Heart right ventricle (tissue), 16 donors: ENCODE measurements around the gene PDE3A. TPM values are rescaled to one million over a fixed set of nuclear protein-coding genes. Genes with fewer than 3 reads are reported as not detected.

Source experiments
- ATAC-seq, 8 donors: fragments of 200-7000 bp; cut with Tn5 transposase; one replicate each; pipeline ENCODE4 v1.9.1; 2020; ENCODE audit warnings: mild to moderate bottlenecking in 8 of 8, moderate library complexity in 8 of 8, moderate number of reproducible peaks in 1 of 8
- DNase-seq, 2 donors: peaks; one replicate each; pipeline ENCODE4 v3.0.0-alpha.2; 2020
- H3K27ac ChIP-seq, 10 donors: fragments of 200-600 bp; sonication (generic) in 2 of 10; one replicate each; pipeline versions ENCODE4 v1.5.0 to v1.8.0; 2020 to 2022; ENCODE audit warnings: mild to moderate bottlenecking in 3 of 10
- H3K27me3 ChIP-seq, 7 donors: fragments of 200-600 bp; one replicate each; pipeline ENCODE4 v1.8.0; 2021 to 2022; ENCODE audit warnings: mild to moderate bottlenecking in 2 of 7
- H3K36me3 ChIP-seq, 9 donors: fragments of 200-600 bp; sonication (generic) in 1 of 9; one replicate each; pipeline versions ENCODE4 v1.5.0 to v1.8.0; 2020 to 2022; ENCODE audit warnings: mild to moderate bottlenecking in 2 of 9
- H3K4me1 ChIP-seq, 9 donors: fragments of 200-600 bp; sonication (generic) in 1 of 9; one replicate each; pipeline versions ENCODE4 v1.5.0 to v1.8.0; 2020 to 2022; ENCODE audit warnings: mild to moderate bottlenecking in 4 of 9
- H3K4me3 ChIP-seq, 10 donors: fragments of 200-600 bp; sonication (generic) in 2 of 10; one replicate each; pipeline versions ENCODE4 v1.5.0 to v1.8.0; 2020 to 2022; ENCODE audit warnings: mild to moderate bottlenecking in 7 of 10, moderate library complexity in 2 of 10
- H3K9me3 ChIP-seq, 11 donors: fragments of 200-600 bp in 10 of 11; sonication (generic) in 2 of 11; one replicate each; pipeline versions ENCODE4 v1.5.0 to v1.8.0; 2013 to 2022; ENCODE audit warnings: mild to moderate bottlenecking in 2 of 11, control low read depth in 1 of 11, moderate library complexity in 1 of 11
- WGBS, 2 donors: extraction: QIAGEN DNeasy Blood & Tissue Kit; methylation state at CpG; one replicate each; pipeline ENCODE4 v1.1.7; 2013; ENCODE audit warnings: inconsistent platforms in 1 of 2; 5-methylcytosine and 5-hydroxymethylcytosine counted together
- intact Hi-C, 10 donors: fragments of 100-400 bp; cut with DNase I; formaldehyde crosslinking; loops; one replicate each; pipeline versions ENCODE4 v1.11.1 to v1.14.2; 2022
- polyA plus RNA-seq, 2 donors: library from polyadenylated mRNA; stranded (reverse); fragments of 200-250 nt; gene quantifications; one replicate each; pipeline ENCODE4 v1.2.3, GENCODE V29; 2013
- total RNA-seq, 10 donors: library from RNA; stranded (reverse); fragmentation: NEBNext Ultra II Directional in 3 of 10; extraction: Animal tissue kit (Norgen Biotek cat#: 25700) in 3 of 10; gene quantifications; one replicate each; pipeline versions ENCODE4 v1.2.1 to v1.2.4, GENCODE V29; 2021 to 2023
- TF ChIP-seq, protein P1 (sequence below), 9 donors: fragments of 200-600 bp; sonication (generic) in 2 of 9; IDR thresholded peaks; one replicate each; pipeline versions ENCODE4 v1.5.0 to v1.8.0; 2021 to 2022; ENCODE audit warnings: antibody characterized with exemption in 9 of 9, mild to moderate bottlenecking in 5 of 9, moderate library complexity in 1 of 9
- donor health status: Arrhythmogenic right ventricular cardiomyopathy.
- donor health status: ischemic (EF 13 %, LVEDD 7.1; RV severe dilation, severe dysfunction).
- donor health status: healthy with polysubstance abuse.
- donor health status: DM: no; HTN: yes; CAD: no.
- donor health status: DM: no; HTN: no; CAD: no.
- donor health status: ischemic (EF 25% LVEDD 6.9; RV normal size, moderate dysfunction).
- donor health status: ischemic (EF 25% LVEDD 5.7; RV mildly dilated, moderate dysfunction).
- donor health status: healthy.
- donor health status: DM: yes; HTN: yes; CAD: no.
- donor health status: Ischemic cardiomyopathy.
- donor health status: ischemic (EF 35%, LVEDD 5.7; RV mildly dilated, moderate dysfunction).
- donor health status: nonischemic (EF 11% LVEDD 7.7; RV severe dilation, severe dysfunction).
- donor health status: DM: yes; HTN: yes; CAD: no.
- donor health status: PGD.
- donor health status: ischemic (EF 29% LVEDD 5.4; RV normal size, mild dysfunction).
- donor health status: nonischemic (EF 23%, LVEDD 6.1; RV moderate dilation, normal function).

PDE3A gene
- total and polyA plus RNA-seq, 12 donors = 18.8 to 362 (median 209) TPM

DNA sequence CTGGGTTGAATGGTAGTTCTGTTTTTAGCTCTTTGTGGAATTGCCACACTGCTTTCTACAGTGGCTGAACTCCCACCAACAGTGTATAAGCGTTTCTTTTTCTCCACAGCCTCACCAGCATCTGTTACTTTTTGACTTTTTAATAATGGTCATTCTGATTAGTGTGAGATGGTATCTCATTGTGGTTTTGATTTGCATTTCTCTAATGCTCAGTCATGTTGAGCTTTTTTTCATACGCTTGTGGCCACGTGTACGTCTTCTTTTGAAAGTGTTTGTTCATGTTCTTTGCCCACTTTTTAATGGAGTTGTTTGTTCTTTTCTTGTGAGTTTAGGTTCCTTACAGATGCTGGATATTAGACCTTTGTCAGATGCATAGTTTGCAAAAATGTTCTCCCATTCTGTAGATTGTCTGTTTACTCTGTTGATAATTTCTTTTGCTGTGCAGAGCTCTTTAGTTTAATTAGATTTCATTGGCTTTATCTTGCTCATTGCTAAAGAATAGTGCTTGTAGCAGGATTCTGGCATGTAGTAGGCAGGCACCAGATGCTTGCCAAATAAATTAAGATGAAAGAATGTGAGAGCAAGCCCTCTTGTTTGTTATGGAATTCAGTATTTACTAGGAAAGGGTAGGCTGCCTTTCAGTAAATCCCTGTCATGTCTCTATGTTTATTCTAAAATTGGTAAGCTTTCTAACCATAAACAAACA lies 86.8 kb downstream of the PDE3A start:
- intact Hi-C loops = no loop called here
- Histone ChIP-seq H3K4me3 (no peak overlapping the region), H3K9me3 (no peaks in the 10 kb centered on the region), H3K4me1 (peaks cover 0 to 75% (median 27%) of the 10 kb centered on the region in 9 donors), H3K27ac (peak overlapping the region in 3 of 10 donors; percentile 2 to 53 (median 28)), H3K27me3 (no peaks in the 10 kb centered on the region), H3K36me3 (no peaks in the 10 kb centered on the region)
- 43 to 54% methylated on average over 4 of the region's 4 CpGs for WGBS, 2 donors
- ATAC-seq (no peak), DNase-seq (no peak)
- TF ChIP-seq, protein P1, sequence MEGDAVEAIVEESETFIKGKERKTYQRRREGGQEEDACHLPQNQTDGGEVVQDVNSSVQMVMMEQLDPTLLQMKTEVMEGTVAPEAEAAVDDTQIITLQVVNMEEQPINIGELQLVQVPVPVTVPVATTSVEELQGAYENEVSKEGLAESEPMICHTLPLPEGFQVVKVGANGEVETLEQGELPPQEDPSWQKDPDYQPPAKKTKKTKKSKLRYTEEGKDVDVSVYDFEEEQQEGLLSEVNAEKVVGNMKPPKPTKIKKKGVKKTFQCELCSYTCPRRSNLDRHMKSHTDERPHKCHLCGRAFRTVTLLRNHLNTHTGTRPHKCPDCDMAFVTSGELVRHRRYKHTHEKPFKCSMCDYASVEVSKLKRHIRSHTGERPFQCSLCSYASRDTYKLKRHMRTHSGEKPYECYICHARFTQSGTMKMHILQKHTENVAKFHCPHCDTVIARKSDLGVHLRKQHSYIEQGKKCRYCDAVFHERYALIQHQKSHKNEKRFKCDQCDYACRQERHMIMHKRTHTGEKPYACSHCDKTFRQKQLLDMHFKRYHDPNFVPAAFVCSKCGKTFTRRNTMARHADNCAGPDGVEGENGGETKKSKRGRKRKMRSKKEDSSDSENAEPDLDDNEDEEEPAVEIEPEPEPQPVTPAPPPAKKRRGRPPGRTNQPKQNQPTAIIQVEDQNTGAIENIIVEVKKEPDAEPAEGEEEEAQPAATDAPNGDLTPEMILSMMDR (IDR thresholded peaks at IDR 0.05) = no peak

DNA sequence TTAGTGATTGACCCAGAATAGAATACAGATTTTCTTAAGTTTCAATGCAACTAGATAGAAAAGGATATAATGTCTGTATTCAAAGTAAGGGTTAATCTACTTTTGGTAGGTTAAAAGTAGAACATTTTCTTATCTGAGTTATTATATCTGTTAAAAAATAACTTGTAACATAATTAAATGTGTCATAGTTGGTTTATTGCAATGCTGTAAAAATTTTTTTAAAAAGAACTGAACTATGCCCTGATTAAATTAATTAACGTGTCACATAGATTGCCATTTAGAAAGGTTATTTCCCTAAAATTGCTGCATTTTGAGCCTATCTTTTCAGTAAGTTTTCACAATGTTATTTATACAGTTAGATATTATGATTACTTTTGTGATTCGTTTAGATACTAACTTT lies 89.2 kb downstream of the PDE3A start:
- intact Hi-C loops = no loop called here
- Histone ChIP-seq H3K4me1 (peaks cover 0 to 74% (median 25%) of the 10 kb centered on the region in 9 donors), H3K27ac (no peak overlapping the region), H3K4me3 (no peak overlapping the region), H3K27me3 (no peaks in the 10 kb centered on the region), H3K36me3 (no peaks in the 10 kb centered on the region), H3K9me3 (no peaks in the 10 kb centered on the region)
- WGBS, 2 donors = 79% methylated on average over 2 of the region's 2 CpGs
- DNase-seq (no peak), ATAC-seq (no peak)
- TF ChIP-seq, protein P1 (IDR thresholded peaks at IDR 0.05) = no peak

DNA sequence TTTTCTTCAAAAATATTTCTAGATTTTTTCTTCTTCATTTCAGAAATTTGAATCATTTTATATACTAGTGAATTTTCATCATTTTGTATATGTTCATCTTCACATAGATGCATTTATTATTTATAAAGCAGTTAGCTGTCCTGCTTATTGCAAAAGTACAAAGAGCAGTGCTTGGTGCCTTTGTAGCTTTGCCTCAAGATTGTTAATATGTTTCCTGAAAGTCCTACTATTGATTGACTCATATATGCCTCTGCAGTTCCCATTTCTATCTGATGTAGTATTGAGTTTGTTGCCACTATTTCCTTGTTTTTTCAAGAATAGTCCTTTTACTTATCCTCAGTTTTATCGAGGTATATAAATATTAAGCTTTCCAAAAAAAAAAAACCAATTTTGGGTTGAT lies 89.7 kb downstream of the PDE3A start:
- no peak for DNase-seq
- TF ChIP-seq, protein P1 (IDR thresholded peaks at IDR 0.05) = no peak
- Histone ChIP-seq H3K27ac (no peak overlapping the region), H3K36me3 (no peaks in the 10 kb centered on the region), H3K9me3 (no peaks in the 10 kb centered on the region), H3K4me3 (no peak overlapping the region), H3K27me3 (no peaks in the 10 kb centered on the region), H3K4me1 (peaks cover 0 to 74% (median 25%) of the 10 kb centered on the region in 9 donors)
- WGBS, 2 donors = 80 to 84% methylated on average over 1 of the region's 1 CpG
- ATAC-seq = no peak
- intact Hi-C loops = no loop called here

DNA sequence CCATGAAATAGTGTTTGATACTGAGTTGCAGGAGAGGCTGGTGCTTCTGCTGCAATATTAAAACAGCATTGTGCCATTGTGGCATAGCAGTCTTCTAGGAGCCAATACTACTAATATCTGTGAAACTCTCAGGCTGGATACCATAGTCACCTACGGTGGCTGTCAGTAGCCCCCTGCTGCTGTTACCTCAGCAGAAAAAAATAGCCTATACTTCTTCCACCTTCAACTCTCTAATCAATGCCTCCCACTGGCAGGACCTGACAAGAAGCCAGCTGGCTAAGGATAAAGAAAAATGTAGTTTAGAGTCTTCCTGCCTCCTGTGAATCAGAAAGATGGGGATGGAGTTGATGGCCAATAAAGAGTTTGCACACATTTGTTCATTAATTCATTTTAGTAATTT lies 91.6 kb downstream of the PDE3A start:
- Histone ChIP-seq H3K9me3 (no peaks in the 10 kb centered on the region), H3K4me3 (no peak overlapping the region), H3K27ac (no peak overlapping the region), H3K4me1 (peaks cover 0 to 63% (median 25%) of the 10 kb centered on the region in 9 donors), H3K36me3 (no peaks in the 10 kb centered on the region), H3K27me3 (no peaks in the 10 kb centered on the region)
- DNase-seq (no peak), ATAC-seq (peak in 3 of 8 donors; percentile 21 to 32 (median 25))
- WGBS, 2 donors = 36 to 48% methylated on average over 1 of the region's 1 CpG
- TF ChIP-seq, protein P1 (IDR thresholded peaks at IDR 0.05) = no peak
- intact Hi-C loops = loop anchor here in 3 of 10 donors (10.0 kb wide), 3 partner anchors 145 to 715 kb away; no protein-coding TSS in a partner anchor
